Activated CD4-positive, alpha-beta T cell treated with anti-CD3 and anti-CD28 coated beads, Interleukin-2, amount 50 U/mL, for 16 hours (primary cell): Measurements from ENCODE around the gene D2HGDH.

ENCODE experiments used
- DNase-seq: peaks from one replicate; pipeline ENCODE4 v3.0.0-alpha.2; 2020

Gene D2HGDH

GRCh38 chr2:241734467-241735208 is at the start of gene D2HGDH:
Gene D2HGDH (plus strand): TSS chr2:241734630. CDS start chr2:241735225, 595 bp downstream.
- DNase-seq: peak; percentile 94

GRCh38 chr2:241686324-241686649 is 48.1 kb upstream of the D2HGDH start:
- no peak for DNase-seq

- DNase-seq: peak; percentile 97
Measured at GRCh38 chr2:241686650-241687425, 47.6 kb upstream of the D2HGDH start, which contains the start of gene DTYMK. Gene DTYMK (minus strand): TSS chr2:241686815. CDS start chr2:241686783, 32 bp downstream.

- no peak for DNase-seq
Measured at GRCh38 chr2:241689306-241689705, 45.1 kb upstream of the D2HGDH start.

GRCh38 chr2:241690202-241690717 is 44.2 kb upstream of the D2HGDH start:
- DNase-seq: no peak

GRCh38 chr2:241692448-241692847 is 42.0 kb upstream of the D2HGDH start:
- no peak for DNase-seq

GRCh38 chr2:241695651-241696050 is 38.8 kb upstream of the D2HGDH start:
- DNase-seq: no peak

GRCh38 chr2:241701149-241701398 is 33.4 kb upstream of the D2HGDH start:
- DNase-seq: no peak

- peak; percentile 97 for DNase-seq
Measured at GRCh38 chr2:241701399-241702154, 32.9 kb upstream of the D2HGDH start, which contains the start of gene ING5. Gene ING5 (plus strand): TSS chr2:241702039. CDS start chr2:241702066, 27 bp downstream.

GRCh38 chr2:241702155-241703031 is 32.0 kb upstream of the D2HGDH start:
- peak; percentile 85 for DNase-seq

- DNase-seq: no peak
Measured at GRCh38 chr2:241703032-241703604, 31.3 kb upstream of the D2HGDH start.

GRCh38 chr2:241706537-241706936 is 27.9 kb upstream of the D2HGDH start:
- DNase-seq: no peak

GRCh38 chr2:241708879-241709278 is 25.6 kb upstream of the D2HGDH start:
- DNase-seq: no peak

GRCh38 chr2:241719093-241719492 is 15.3 kb upstream of the D2HGDH start:
- no peak for DNase-seq

- no peak for DNase-seq
Measured at GRCh38 chr2:241720099-241720498, 14.3 kb upstream of the D2HGDH start.

GRCh38 chr2:241720560-241720959 is 13.9 kb upstream of the D2HGDH start:
- no peak for DNase-seq

GRCh38 chr2:241721852-241722251 is 12.6 kb upstream of the D2HGDH start:
- no peak for DNase-seq

- DNase-seq: no peak
Measured at GRCh38 chr2:241722896-241723454, 11.5 kb upstream of the D2HGDH start.

GRCh38 chr2:241724259-241724974 is 10.0 kb upstream of the D2HGDH start:
- DNase-seq: no peak

- no peak for DNase-seq
Measured at GRCh38 chr2:241724975-241725870, 9.2 kb upstream of the D2HGDH start.
